ENCODE data around the gene CCDC51. TPM values are rescaled to one million over a fixed set of nuclear protein-coding genes. Genes with fewer than 3 reads are reported as not detected.
"Not testable (repeated sequence)": the region's sequence is repeated elsewhere in the genome, so short reads cannot be mapped to it uniquely, and the experiment has no call there.

CCDC51 gene, protein sequence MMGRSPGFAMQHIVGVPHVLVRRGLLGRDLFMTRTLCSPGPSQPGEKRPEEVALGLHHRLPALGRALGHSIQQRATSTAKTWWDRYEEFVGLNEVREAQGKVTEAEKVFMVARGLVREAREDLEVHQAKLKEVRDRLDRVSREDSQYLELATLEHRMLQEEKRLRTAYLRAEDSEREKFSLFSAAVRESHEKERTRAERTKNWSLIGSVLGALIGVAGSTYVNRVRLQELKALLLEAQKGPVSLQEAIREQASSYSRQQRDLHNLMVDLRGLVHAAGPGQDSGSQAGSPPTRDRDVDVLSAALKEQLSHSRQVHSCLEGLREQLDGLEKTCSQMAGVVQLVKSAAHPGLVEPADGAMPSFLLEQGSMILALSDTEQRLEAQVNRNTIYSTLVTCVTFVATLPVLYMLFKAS
- polyA plus RNA-seq (ENCODE audit: insufficient read length in 3 of 3), result 10 to 100 TPM; 28.7 to 32.9 (median 29.2) TPM
- long read RNA-seq, donor 1, partial matches to known transcripts, result 0 of 5 reads
- long read RNA-seq, donor 1, other reads (novel, unspliced or antisense), result 0 of 5 reads
- long read RNA-seq, donor 2, transcript CCDC51-201 (4 exons, 1,560 nt), result major isoform, 6 of 1,361 reads
- long read RNA-seq, donor 2, partial matches to known transcripts, result 1,297 of 1,361 reads
- long read RNA-seq, donor 2, other reads (novel, unspliced or antisense), result 57 of 1,361 reads
- long read RNA-seq, donor 3, partial matches to known transcripts, result 0 of 6 reads
- long read RNA-seq, donor 3, other reads (novel, unspliced or antisense), result 0 of 6 reads
- long read RNA-seq, donor 4, partial matches to known transcripts, result 9 of 15 reads
- long read RNA-seq, donor 4, other reads (novel, unspliced or antisense), result 0 of 15 reads
- long read RNA-seq, donor 5, partial matches to known transcripts, result 0 of 5 reads
- long read RNA-seq, donor 5, other reads (novel, unspliced or antisense), result 0 of 5 reads
- long read RNA-seq, donor 6, partial matches to known transcripts, result 5 of 9 reads
- long read RNA-seq, donor 6, other reads (novel, unspliced or antisense), result 0 of 9 reads
- long read RNA-seq, donor 7, transcript CCDC51-201 (4 exons, 1,560 nt), result major isoform, 5 of 15 reads
- long read RNA-seq, donor 7, partial matches to known transcripts, result 8 of 15 reads
- long read RNA-seq, donor 7, other reads (novel, unspliced or antisense), result 0 of 15 reads
- long read RNA-seq, donor 8, partial matches to known transcripts, result 7 of 8 reads
- long read RNA-seq, donor 8, other reads (novel, unspliced or antisense), result 0 of 8 reads
- long read RNA-seq, donor 9, transcript CCDC51-201 (4 exons, 1,560 nt), result major isoform, 6 of 19 reads
- long read RNA-seq, donor 9, partial matches to known transcripts, result 10 of 19 reads
- long read RNA-seq, donor 9, other reads (novel, unspliced or antisense), result 0 of 19 reads
- long read RNA-seq, donor 10, partial matches to known transcripts, result 0 of 4 reads
- long read RNA-seq, donor 10, other reads (novel, unspliced or antisense), result 0 of 4 reads
- long read RNA-seq, donor 11, partial matches to known transcripts, result 749 of 775 reads
- long read RNA-seq, donor 11, other reads (novel, unspliced or antisense), result 21 of 775 reads
- long read RNA-seq, donor 12, transcript CCDC51-201 (4 exons, 1,560 nt), result major isoform, 5 of 22 reads
- long read RNA-seq, donor 12, transcript CCDC51-206 (4 exons, 1,461 nt), result major isoform, 5 of 22 reads
- long read RNA-seq, donor 12, partial matches to known transcripts, result 11 of 22 reads
- long read RNA-seq, donor 12, other reads (novel, unspliced or antisense), result 0 of 22 reads
- long read RNA-seq, donor 13, result 0 reads
- long read RNA-seq, donor 14, result 0 reads
- long read RNA-seq, donor 15, partial matches to known transcripts, result 7 of 16 reads
- long read RNA-seq, donor 15, other reads (novel, unspliced or antisense), result 5 of 16 reads
- long read RNA-seq, donor 16, partial matches to known transcripts, result 0 of 7 reads
- long read RNA-seq, donor 16, other reads (novel, unspliced or antisense), result 0 of 7 reads

DNA sequence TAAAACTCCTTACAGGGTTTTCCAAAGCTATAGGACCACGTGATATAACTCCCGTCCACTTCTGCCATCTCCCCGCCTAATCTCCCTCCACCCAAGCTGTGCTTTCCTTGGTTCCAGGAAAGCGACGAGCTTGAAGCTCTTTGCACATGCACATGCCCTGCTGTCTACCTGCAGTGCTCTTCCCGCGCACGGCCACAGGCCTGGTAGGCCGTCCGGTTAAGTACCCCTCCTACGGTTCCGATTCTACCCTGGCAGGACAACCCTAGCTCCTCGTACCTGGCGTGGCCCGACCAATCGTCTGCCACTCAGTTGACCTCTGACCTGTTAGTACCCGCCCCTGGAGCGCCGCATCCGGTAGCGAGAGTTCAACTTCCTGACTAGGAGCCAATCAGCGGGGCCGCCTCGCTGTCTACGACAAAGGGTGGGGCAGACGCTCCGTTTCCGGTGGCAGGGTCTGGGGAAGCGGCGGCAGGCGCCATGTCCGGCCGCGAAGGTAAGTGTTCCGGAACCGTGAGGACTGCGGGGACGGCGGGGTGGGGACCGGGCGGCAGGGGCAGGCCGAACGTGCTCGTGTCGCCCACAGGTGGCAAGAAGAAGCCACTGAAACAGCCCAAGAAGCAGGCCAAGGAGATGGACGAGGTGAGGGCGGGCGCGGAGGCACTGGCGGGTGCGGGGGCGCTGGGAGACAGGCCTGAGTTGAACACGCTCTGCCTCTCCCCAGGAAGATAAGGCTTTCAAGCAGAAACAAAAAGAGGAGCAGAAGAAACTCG, at the start of gene CCDC51, which contains the start of gene TMA7:
CCDC51 (minus strand) TSS at position 300 of the 770 bp plus-strand sequence. CDS start 4,991 bp downstream, outside the sequence.
TMA7 (plus strand) TSS at position 438 of the 770 bp plus-strand sequence; CDS start at position 478, 40 bp downstream.
- DNase-seq, result peak; percentile 98

DNA sequence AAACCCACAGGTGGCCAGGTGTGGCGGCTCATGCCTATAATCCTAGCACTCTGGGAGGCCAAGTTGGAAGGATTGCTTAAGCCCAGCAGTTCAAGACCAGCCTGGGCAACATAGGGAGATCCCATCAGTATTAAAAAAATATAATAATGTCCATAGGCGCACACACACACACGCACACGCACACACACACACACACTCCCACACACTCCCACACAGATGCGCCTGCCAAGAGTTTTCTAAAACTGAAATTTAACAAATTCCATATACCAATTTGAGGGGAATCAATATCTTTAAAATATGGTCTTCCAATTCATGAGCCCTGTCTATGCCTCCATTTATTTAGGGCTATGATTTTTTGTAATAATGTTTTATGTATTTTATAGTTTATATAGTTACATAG, 47.0 kb upstream of the CCDC51 start:
- DNase-seq, result no peak

DNA sequence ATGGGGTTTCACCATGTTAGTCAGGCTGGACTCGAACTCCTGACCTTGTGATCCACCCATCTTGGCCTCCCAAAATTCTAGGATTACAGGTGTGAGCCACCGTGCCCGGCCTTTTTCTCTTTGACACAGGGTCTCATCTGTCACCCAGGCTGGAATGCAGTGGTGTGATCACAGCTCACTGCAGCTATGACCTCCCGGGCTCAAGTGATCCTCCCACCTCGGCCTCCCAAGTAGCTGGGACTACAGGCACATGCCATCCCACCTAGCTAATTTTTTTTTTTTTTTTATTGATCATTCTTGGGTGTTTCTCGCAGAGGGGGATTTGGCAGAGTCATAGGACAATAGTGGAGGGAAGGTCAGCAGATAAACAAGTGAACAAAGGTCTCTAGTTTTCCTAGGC, 42.9 kb upstream of the CCDC51 start:
- not testable (repeated sequence) for DNase-seq

DNA sequence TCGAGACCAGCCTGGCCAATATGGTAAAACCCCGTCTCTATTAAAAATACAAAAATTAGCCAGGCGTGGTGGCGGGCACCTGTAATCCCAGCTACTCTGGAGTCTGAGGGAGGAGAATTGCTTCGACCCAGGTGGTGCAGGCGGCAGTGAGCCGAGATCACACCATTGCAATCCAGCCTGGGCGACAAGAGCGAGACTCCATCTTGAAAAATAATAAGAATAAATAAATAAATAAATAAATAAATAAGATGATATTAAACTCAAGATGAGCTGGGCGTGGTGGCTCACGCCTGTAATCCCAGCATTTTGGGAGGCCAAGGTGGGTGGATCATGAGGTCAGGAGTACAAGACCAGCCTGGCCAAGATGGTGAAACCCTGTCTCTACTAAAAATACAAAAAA, 41.0 kb upstream of the CCDC51 start:
- DNase-seq, result not testable (repeated sequence)

DNA sequence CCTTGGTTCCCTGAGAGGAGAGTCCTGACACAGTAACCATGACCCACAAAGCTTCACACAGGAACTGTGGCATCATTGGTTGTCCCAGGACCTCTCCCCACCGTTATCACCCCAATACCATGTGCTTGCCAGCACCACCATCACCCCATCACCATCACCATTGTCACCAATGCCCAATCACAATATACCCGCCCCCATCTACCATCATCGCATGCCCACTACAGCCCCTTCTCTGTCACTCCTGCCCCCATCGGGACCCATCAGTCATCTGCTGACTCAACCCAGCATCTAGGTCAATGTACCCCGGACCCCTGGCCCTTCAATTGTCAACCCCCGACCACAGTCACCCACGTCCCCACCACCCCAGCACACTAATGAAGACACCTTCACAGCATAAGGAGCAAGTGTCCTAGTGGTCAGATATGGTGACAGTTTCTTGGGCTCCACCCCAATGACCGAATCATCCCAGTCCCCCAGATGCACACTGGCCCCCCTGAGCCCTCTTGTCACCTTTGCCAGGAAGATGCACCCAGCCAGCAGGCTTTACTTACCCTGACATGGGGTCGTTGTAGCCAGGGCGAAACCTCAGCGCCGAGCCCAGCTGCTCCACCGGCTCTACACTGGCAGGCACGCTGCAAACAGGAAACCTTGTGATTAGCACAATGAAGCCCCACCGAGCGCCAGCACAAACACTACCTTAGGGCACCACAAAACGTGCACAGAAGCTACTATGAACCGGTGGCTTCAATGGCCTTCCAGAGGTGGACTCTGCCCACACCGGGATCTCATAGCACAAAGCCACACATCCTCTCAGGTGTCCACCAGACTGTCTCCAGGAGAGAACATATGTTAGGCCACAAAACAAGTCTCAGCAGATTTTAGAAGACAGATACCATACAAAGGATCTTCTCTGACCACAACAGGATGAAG, 39.0 kb upstream of the CCDC51 start:
- DNase-seq, result no peak

DNA sequence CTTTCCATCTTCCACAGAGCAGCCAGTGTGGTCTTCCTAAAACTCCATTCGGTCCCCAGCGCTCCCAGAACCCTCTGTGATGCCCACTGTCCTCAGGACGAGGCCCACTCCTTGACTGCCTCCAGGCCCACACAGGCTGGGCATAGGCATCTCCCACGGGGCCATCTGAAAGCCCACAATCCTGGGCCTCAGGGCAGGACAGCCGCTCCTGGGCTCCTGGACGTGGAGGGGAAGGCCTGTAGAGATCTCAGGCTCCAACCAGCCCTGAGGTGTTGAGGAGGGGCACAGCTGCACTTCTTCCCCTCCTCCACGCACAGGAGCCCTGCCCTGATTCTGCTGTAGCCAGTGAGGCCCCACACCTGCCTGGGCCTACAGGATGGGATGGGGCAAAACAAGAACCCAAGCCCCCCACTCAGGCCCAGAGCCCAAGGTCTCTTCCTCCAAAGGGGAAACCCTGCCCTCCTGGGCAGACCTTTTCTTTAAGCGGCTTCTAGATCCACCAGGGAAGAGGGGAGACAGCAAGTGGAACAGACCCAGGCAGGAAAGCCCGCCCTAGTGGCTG, 38.1 kb upstream of the CCDC51 start:
- no peak for DNase-seq

DNA sequence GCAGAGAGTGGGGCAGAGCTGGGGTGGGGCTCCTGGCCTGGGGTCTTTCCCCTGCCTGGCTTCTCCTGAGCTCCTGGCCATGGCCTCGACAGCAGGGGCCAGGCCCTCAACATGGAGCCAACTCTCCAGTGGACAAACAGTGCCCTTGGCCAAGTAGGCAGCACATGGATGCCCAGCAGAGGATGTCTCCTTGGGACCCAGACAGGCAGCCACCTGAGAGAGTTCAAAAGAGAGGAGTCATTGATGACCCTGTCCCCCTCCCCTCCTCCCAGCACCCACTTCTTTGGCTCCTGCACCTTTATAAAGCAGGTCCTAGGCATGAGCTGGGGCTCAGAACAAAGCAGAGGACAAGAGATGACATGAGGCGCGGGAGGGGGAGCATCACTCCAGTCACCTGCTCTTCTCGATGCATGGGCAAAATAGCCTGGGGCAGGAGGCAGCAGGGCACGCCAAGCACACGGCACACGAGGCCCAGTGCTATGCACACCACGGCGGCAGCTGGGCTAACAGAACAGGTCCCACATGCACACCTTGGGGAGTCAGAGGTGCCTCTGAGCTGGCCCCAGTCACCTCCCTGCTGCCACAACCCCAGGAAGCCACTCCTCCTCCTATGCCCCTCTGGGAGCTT, 36.6 kb upstream of the CCDC51 start:
- no peak for DNase-seq

DNA sequence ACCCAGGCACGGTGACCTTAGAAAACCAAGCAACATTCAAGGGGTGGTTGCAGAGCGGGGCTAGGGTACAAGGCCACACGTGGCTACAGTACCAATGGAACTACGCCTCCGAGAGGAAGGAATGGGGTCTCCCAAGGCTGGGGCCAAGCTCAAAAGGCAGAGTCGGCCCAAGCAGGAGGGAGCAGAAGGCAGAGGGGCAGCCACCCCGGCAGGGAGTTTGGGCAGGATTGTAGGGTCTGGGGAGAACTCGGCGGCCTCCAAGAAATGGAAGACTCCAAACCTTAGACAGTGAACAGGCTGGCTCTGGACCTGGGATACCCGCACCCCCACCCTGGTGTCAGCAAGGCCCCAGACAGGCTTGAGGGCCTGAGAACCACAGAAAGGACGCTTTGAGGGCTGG, 35.3 kb upstream of the CCDC51 start:
- no peak for DNase-seq

DNA sequence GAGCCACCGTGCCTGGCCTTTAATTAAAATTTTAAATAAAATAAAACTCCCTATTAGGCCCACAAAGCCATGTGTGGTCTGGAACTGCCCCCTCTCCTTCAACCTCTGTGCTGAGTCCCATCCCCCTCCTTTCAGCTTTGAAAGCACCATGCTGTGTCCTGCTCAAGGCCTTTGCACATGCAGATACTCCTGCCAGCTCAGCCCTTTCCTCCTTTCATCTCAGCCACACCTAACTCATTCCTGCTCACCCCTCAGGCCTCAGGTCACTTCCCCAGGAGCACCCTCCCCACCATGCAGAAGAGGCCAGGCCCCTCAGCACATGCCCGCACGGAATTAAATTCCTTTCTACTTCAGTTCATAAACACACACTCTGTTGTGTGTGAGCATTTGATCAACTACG, 34.7 kb upstream of the CCDC51 start:
- DNase-seq, result no peak

DNA sequence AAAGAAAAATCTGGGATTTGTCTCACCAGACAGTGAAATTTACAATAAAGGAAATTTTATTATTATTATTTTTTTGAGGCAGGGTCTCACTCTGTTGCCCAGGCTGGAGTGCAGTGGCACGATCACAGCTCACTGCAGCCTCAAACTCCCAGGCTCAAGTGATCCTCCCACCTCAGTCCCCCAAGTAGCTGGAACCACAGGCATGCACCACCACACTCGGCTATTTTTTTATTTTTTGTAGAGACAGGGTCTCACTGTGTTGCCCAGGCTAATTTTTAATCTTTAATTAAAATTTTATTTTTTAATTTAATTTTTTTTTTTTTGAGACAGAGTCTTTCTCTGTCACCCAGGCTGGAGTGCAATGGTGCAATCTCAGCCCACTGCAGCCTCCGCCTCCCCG, 34.1 kb upstream of the CCDC51 start:
- DNase-seq, result not testable (repeated sequence)

DNA sequence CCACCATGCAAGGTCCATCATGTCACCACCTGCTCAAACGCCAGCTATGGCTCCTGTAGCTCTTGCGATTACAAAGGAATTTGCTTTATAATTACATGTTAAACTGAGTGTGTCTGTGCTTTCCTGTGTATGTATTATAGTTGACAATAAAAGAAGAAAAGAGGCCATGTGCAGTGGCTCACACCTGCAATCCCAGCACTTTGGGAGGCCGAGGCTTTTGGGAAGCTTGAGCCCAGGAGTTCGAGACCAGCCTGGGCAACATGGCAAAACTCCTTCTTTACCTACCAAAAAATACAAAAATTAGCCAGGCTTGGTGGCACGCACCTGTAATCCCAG, 33.7 kb upstream of the CCDC51 start:
- no peak for DNase-seq

DNA sequence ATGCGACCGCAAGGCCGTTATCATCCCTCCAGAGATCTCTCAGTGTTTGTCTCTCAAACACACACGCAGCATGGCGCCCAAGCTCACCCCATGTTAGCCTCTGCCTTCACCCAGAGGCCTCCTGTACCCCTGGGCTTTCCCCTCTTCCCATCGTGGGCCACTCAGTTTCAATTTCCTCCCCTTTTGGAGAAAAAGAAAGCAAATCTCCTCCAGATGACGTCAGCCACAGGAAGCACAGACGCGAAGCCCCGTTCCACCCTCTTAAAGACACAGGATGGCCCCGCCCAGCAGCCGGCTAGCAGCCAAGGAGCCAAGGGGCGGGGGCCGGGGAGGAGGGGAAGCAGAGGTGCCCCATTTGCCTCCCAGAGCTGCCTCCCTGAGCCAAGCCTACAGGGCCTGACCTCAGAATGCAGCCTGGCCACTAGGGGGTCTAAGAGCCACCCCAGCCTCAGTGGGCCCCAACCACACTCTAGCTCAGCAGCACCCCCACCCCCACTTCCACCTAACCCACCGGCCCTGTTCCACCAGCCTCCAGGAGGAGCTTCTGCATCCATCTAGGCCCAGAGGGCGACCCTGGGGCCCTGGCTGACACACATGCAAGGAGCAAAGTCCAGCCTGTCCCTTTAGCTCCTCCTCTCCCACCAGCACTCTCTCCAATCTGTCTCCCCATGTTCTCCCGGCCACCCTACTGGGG, 33.2 kb upstream of the CCDC51 start:
- peak; percentile 92 for DNase-seq

DNA sequence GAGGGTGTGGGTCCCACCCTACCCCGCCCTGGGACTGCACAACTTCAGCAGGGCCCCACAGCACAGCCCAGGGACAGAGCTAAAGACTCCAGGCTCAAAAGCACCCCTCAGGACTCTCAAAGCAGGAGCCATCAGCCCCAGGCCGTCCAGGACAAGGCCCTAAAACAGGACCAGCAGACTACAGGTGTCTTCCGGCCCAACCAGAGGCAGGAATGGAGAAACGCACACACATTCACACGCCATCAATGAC, 32.7 kb upstream of the CCDC51 start:
- DNase-seq, result no peak

DNA sequence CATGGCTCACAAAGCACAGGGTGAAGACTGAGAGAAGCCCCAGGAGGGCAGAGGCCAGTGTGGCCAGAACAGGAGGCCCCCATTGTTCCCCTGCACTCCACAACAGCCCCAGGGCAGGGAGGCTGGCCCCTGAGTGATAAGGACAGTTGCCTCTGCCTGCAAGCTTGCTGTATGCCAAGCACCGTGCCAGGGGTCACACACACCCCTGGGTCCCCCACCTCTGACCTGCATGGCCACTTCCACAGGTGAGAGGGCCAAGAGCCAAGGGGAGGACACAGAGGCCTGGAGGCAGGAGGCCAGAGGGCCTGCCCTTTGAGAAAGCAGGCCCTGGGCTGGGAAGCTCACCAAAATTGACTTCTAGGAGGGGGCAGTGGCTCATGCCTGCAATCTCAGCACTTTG, 30.4 kb upstream of the CCDC51 start:
- DNase-seq, result no peak

DNA sequence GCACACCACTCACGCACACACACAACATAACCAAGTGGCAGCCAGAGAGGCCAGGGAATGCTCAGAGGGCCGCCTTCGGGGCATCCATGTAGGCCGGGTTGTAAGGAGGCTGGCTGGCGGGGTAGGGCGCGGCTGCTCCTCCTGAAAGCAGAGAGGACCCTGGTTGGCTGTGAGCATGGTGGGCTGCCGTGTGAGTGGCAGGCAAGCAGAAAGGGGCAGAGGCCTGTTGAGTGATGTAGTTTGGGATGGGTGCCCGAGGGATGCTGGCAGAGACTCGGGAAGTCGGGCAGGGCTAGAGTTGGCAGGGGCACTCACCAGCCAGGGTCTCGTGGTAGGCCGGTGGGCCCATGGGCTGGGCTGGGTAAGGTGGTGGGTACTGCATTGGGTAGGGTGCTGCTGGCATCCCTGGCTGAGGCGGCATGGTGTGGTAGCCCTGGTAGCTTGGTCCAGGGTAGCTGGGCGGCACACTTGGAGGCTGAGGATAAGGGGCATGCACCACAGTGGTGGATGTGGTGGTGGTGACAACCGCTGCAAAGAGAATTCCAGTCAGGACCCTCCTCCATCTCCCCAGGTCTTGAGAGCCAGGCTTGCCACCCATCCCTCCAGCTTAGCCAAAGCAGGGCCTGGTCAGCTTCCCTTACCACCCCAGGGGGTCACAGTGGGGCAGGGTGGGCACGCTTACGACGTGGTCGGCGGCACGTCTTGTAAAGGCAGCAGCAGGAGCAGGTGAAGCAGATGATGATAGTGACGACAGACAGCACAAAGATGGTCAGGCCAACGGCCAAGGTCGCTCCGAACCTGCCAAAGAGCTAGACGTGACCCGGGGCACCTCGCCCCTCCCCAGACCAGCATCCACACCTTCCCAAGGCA, 29.4 kb upstream of the CCDC51 start:
- DNase-seq, result no peak

DNA sequence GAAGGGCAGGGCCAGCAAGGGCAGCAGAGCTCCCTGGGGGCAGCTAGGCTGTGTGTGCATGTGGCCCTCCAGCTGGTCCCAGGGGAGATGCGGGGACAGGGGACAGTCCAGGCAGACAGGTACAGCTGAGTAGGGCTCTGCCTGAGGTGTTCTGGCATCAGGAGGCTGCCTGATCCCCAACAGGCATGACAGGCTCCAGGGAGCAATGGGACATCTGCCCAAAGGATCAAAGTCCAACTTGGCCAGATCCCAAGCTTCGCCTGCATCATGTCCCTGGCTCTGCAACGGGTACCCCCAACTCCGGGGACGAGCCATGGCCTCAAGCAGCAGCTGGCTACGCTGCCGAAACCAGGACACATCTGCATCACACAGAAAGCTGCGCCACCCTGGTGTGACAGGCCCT, 28.4 kb upstream of the CCDC51 start:
- no peak for DNase-seq
